Endothelial cell of umbilical vein (primary cell): ENCODE measurements around the gene ENHO. TPM values are rescaled to one million over a fixed set of nuclear protein-coding genes. Genes with fewer than 3 reads are reported as not detected.

Experiments used
- BruUV-seq: library from RNA; stranded (reverse); fragments of 400-500 nt; replicated peaks from 2 replicates; lab custom pipeline; 2021; lab: Mats Ljungman, UMichigan
- CTCF ChIA-PET: fragments of 300-600, 350-600 bp; sonication (Branson Sonifier 250); formaldehyde crosslinking; loops from one replicate; lab custom pipeline; 2021; ENCODE audit warnings: antibody characterized with exemption, inconsistent platforms; lab: Charles Lee
- POLR2A ChIA-PET: fragments of 300-600, 350-600 bp; sonication (Branson Sonifier 250); formaldehyde crosslinking; loops from one replicate; lab custom pipeline; 2021; ENCODE audit warnings: antibody characterized with exemption, inconsistent platforms; lab: Charles Lee
- DNase-seq: peaks from one replicate; pipeline ENCODE4 v3.0.0-alpha.2; 2011; ENCODE audit warnings: low read depth, low spot score
- FAIRE-seq: peaks from 2 replicates; lab custom pipeline; 2011; peaks lifted over from hg19 to GRCh38; lab: Jason Lieb, UNC
- H2AFZ ChIP-seq: 2 replicates; pipeline ENCODE4 v1.6.0; 2012; ENCODE audit warnings: low read depth, low read length, control low read depth, inconsistent platforms
- H3K27ac ChIP-seq: 2 replicates; pipeline ENCODE4 v1.5.1; 2011; ENCODE audit warnings: low read depth, mild to moderate bottlenecking, control low read depth, low read length, moderate library complexity; ENCODE audit not compliant: insufficient read depth
- H3K27me3 ChIP-seq, 2 experiments: 2 replicates each; pipeline versions ENCODE4 v1.6.0 to v1.6.1; 2011; ENCODE audit warnings: low read length in 2 of 2, mixed read lengths in 1 of 2; ENCODE audit not compliant: control insufficient read depth in 2 of 2, insufficient read depth in 2 of 2
- H3K36me3 ChIP-seq, 2 experiments: 2 replicates in 1 of 2; 3 replicates in 1 of 2; pipeline ENCODE4 v1.5.1; 2011; ENCODE audit warnings: low read length in 2 of 2, mild to moderate bottlenecking in 1 of 2, moderate library complexity in 1 of 2; ENCODE audit not compliant: control insufficient read depth in 2 of 2, insufficient read depth in 2 of 2; ENCODE audit errors: extremely low read depth in 1 of 2
- H3K4me1 ChIP-seq: 3 replicates; pipeline ENCODE4 v1.5.1; 2011; ENCODE audit warnings: mild to moderate bottlenecking, low read length; ENCODE audit not compliant: control insufficient read depth, insufficient read depth; ENCODE audit errors: extremely low read depth
- H3K4me2 ChIP-seq: 2 replicates; pipeline ENCODE4 v1.6.1; 2011; ENCODE audit warnings: low read length, control low read depth, mixed read lengths; ENCODE audit not compliant: insufficient read depth
- H3K4me3 ChIP-seq, 3 experiments: fragments of 200-600 bp in 1 of 3; sonication (generic), shearing (Covaris generic) in 1 of 3; replicated peaks in 1 of 3; 2 replicates each; pipeline ENCODE4 v1.5.1; 2011 to 2016; ENCODE audit warnings: control low read depth in 3 of 3, low read length in 3 of 3, mild to moderate bottlenecking in 2 of 3, inconsistent platforms in 1 of 3, low read depth in 1 of 3, moderate library complexity in 1 of 3; ENCODE audit not compliant: insufficient read depth in 1 of 3
- H3K79me2 ChIP-seq: 2 replicates; pipeline ENCODE4 v1.6.0; 2012; ENCODE audit warnings: low read length, inconsistent platforms; ENCODE audit not compliant: control insufficient read depth, insufficient read depth
- H3K9ac ChIP-seq: replicated peaks from 2 replicates; pipeline ENCODE3; 2011; ENCODE audit warnings: low read length, control low read depth; ENCODE audit not compliant: insufficient read depth; ENCODE audit errors: extremely low read depth
- H3K9me1 ChIP-seq: replicated peaks from 3 replicates; pipeline ENCODE4 v1.6.0; 2011; ENCODE audit warnings: mild to moderate bottlenecking, low read length; ENCODE audit not compliant: control insufficient read depth, insufficient read depth; ENCODE audit errors: extremely low read depth
- H3K9me3 ChIP-seq: replicated peaks from 2 replicates; pipeline ENCODE4 v1.5.1; 2012; ENCODE audit warnings: low read length, inconsistent platforms; ENCODE audit not compliant: control insufficient read depth, insufficient read depth
- H4K20me1 ChIP-seq: replicated peaks from 2 replicates; pipeline ENCODE3; 2011; ENCODE audit warnings: mild to moderate bottlenecking, low read length; ENCODE audit not compliant: control insufficient read depth, insufficient read depth; ENCODE audit errors: extremely low read depth
- EZH2 ChIP-seq: IDR thresholded peaks from 2 replicates; pipeline ENCODE4 v1.6.1; 2012; ENCODE audit warnings: borderline replicate concordance, low read depth, mild to moderate bottlenecking, moderate library complexity, low read length, inconsistent platforms; ENCODE audit not compliant: severe bottlenecking
- GATA2 ChIP-seq: IDR thresholded peaks from 2 replicates; pipeline ENCODE4 v1.7.0; 2011; ENCODE audit warnings: low read depth, mild to moderate bottlenecking, moderate library complexity, mixed read lengths, low read length; ENCODE audit not compliant: insufficient read length, insufficient read depth
- JUN ChIP-seq: IDR thresholded peaks from 2 replicates; pipeline ENCODE4 v1.6.1; 2011; ENCODE audit warnings: borderline replicate concordance, low read depth; ENCODE audit not compliant: insufficient read length, insufficient read depth
- POLR2AphosphoS5 ChIP-seq: IDR thresholded peaks from 2 replicates; pipeline ENCODE4 v1.6.1; 2012; ENCODE audit warnings: low read depth, mild to moderate bottlenecking, control low read depth, low read length, moderate library complexity; ENCODE audit not compliant: insufficient read depth
- dilution Hi-C: fragments of 300-500 bp; cut with MboI; formaldehyde crosslinking; loops from one replicate; pipeline ENCODE4 v1.15.0; 2019; ENCODE audit warnings: low sequenced_read_pairs; ENCODE audit not compliant: extremely low pct_ligation_motif_present
- intact Hi-C: fragments of 100-400 bp; cut with micrococcal nuclease; formaldehyde crosslinking; loops from one replicate; pipeline ENCODE4 v1.10.0; 2022
- polyA plus RNA-seq, 4 experiments: library from polyadenylated mRNA; depleted of rRNA in 3 of 4; stranded (reverse) in 3 of 4; unstranded in 1 of 4; fragments of >200 nt; gene quantifications; 2 replicates each; pipeline versions ENCODE4 v1.2.1 to v1.2.3, GENCODE V29; 2011 to 2012; ENCODE audit warnings: missing spikeins in 1 of 4
- total RNA-seq: library from RNA; stranded (reverse); gene quantifications from 2 replicates; pipeline ENCODE4 v1.2.3, GENCODE V29; 2021
- TF ChIP-seq, protein P1 (sequence below), 2 donors: IDR thresholded peaks; 1 replicate in 1 of 2; 2 replicates in 1 of 2; pipeline ENCODE4 v1.5.1; 2011; ENCODE audit warnings: low read length in 2 of 2, mild to moderate bottlenecking in 2 of 2, moderate library complexity in 2 of 2, control low read depth in 1 of 2, inconsistent platforms in 1 of 2, low read depth in 1 of 2; ENCODE audit not compliant: insufficient read depth in 1 of 2; ENCODE audit errors: extremely low read depth in 1 of 2

ENHO gene
- total and polyA plus RNA-seq, 2 donors (not counting 3 experiments of a cell fraction or from before 2014, with no cell fraction given), result 0.10 TPM; not detected in 1

DNA sequence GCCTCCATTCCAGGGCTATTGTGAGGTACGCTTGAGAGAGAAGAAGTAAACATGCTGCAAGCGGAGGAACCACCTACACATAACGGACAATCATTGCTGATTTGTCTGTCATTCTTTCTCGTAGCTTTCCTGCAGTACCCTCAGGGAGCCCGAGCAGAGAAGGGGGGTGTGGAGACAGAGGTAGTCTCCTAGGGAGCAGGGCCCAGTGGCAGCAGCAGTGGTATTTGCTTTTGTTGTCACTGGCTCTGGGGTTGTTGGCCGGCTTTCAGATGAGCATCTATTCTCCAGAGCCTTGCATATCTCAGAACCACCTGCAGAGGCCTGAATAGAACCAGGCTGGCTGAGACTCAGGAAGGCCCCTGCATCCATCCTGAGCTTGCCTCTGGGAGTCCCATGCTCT, 19.9 kb downstream of the ENHO start:
- intact Hi-C loops (no loop called here), dilution Hi-C loops (loop anchor here (25.0 kb wide), 1 partner anchor 91 kb away; no protein-coding TSS in a partner anchor)
- BruUV-seq, result no TSS peak
- H3K4me1 ChIP-seq, result no peaks in the 10 kb centered on the region
- no peak for TF ChIP-seq GATA2
- H2AFZ ChIP-seq, result no peak overlapping the region
- no peak overlapping the region for H3K4me3 ChIP-seq
- DNase-seq (no peak), FAIRE-seq (no peak)
- H3K79me2 ChIP-seq, result no peaks in the 10 kb centered on the region
- H3K36me3 ChIP-seq, result no peaks in the 10 kb centered on the region
- CTCF ChIA-PET, result interaction anchor here (0.9 to 5.1 kb wide), 16 partner anchors 8 to 102 kb away, joined by 3 to 117 read pairs (median 7); no protein-coding TSS in a partner anchor
- no peak overlapping the region for H3K4me2 ChIP-seq
- no peaks in the 10 kb centered on the region for H3K9me1 ChIP-seq
- POLR2A ChIA-PET, result no interaction called here
- H3K27me3 ChIP-seq, result peaks cover 10 to 17% of the 10 kb centered on the region in 2 experiments
- H3K27ac ChIP-seq, result no peak overlapping the region
- no peaks in the 10 kb centered on the region for H3K9me3 ChIP-seq
- H3K9ac ChIP-seq, result no peak overlapping the region
- H4K20me1 ChIP-seq, result no peaks in the 10 kb centered on the region

DNA sequence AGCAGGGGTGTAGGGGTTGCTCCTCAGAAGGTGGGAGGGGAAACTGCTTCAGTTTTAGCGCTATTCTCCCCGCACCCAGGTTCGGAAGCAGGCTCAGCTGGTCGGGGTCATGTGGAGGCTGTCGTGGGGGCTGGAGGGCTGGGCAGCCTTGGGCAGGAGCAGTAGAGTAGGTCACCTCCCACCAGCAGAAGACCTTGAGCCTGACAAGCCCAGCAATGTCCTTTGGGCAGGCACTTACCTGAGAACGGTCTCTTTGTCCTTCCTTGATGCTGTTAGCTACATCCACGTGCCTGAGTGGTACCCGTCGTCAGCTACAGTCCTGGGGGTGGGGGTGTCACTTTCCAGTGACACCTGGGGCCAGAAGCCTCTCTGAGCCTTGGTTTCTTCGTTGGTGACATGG, 20.3 kb downstream of the ENHO start:
- no peak for TF ChIP-seq POLR2AphosphoS5
- TF ChIP-seq GATA2, result no peak
- no peak for TF ChIP-seq JUN
- TF ChIP-seq, protein P1, sequence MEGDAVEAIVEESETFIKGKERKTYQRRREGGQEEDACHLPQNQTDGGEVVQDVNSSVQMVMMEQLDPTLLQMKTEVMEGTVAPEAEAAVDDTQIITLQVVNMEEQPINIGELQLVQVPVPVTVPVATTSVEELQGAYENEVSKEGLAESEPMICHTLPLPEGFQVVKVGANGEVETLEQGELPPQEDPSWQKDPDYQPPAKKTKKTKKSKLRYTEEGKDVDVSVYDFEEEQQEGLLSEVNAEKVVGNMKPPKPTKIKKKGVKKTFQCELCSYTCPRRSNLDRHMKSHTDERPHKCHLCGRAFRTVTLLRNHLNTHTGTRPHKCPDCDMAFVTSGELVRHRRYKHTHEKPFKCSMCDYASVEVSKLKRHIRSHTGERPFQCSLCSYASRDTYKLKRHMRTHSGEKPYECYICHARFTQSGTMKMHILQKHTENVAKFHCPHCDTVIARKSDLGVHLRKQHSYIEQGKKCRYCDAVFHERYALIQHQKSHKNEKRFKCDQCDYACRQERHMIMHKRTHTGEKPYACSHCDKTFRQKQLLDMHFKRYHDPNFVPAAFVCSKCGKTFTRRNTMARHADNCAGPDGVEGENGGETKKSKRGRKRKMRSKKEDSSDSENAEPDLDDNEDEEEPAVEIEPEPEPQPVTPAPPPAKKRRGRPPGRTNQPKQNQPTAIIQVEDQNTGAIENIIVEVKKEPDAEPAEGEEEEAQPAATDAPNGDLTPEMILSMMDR (IDR thresholded peaks at IDR 0.05; ENCODE audit: extremely low read depth in 1 of 2, insufficient read depth in 1 of 2, low read depth in 1 of 2, low read length in 2 of 2), result no peak
- TF ChIP-seq EZH2, result no peak
- Histone ChIP-seq H3K9me1 (no peaks in the 10 kb centered on the region), H3K36me3 (no peaks in the 10 kb centered on the region), H3K4me3 (no peak overlapping the region), H3K79me2 (no peaks in the 10 kb centered on the region), H4K20me1 (no peaks in the 10 kb centered on the region), H2AFZ (no peak overlapping the region), H3K27me3 (peaks cover 10 to 17% of the 10 kb centered on the region in 2 experiments), H3K9me3 (no peaks in the 10 kb centered on the region), H3K4me2 (no peak overlapping the region), H3K27ac (no peak overlapping the region), H3K9ac (no peak overlapping the region), H3K4me1 (no peaks in the 10 kb centered on the region)
- BruUV-seq, result no TSS peak
- FAIRE-seq (no peak), DNase-seq (no peak)
- intact Hi-C loops (no loop called here), dilution Hi-C loops (loop anchor here (25.0 kb wide), 1 partner anchor 90 kb away; no protein-coding TSS in a partner anchor)
- ChIA-PET POLR2A (interaction anchor here (1.0 kb wide), 1 partner anchor 101 kb away, joined by 3 read pairs; no protein-coding TSS in a partner anchor), CTCF (interaction anchor here (0.6 to 5.1 kb wide), 23 partner anchors 9 to 170 kb away, joined by 3 to 117 read pairs (median 7); partner anchors contain the start of genes DNAI1 and FAM219A)
